Hepatocyte (in vitro differentiated cells): Measurements from ENCODE around the gene ZNF281.

Experiments used
- CTCF ChIP-seq: fragments of 200-600 bp; sonication (generic); IDR thresholded peaks from 2 replicates; pipeline ENCODE4 v1.5.1; 2016; ENCODE audit warnings: antibody characterized with exemption, mild to moderate bottlenecking; ENCODE audit not compliant: poor library complexity
- EZH2 ChIP-seq: fragments of 200-600 bp; sonication (generic); IDR thresholded peaks from 2 replicates; pipeline ENCODE4 v1.6.1; 2016; ENCODE audit warnings: antibody characterized with exemption, mild to moderate bottlenecking, borderline replicate concordance
- EZH2phosphoT487 ChIP-seq: fragments of 200-600 bp; sonication (generic); IDR thresholded peaks from one replicate; pipeline ENCODE4 v1.6.1; 2018; ENCODE audit warnings: antibody characterized with exemption, mild to moderate bottlenecking, low read depth, moderate library complexity; ENCODE audit not compliant: unreplicated experiment, severe bottlenecking

- no peak for TF ChIP-seq CTCF
- no peak for TF ChIP-seq EZH2
- TF ChIP-seq EZH2phosphoT487, result no peak
Measured at GRCh38 chr1:200437088-200437487, 27.3 kb upstream of the ZNF281 start.
